CD4-positive, alpha-beta T cell (primary cell): ENCODE measurements around the gene MAP3K20. TPM values are rescaled to one million over a fixed set of nuclear protein-coding genes. Genes with fewer than 3 reads are reported as not detected.

Source experiments
- ATAC-seq: fragments of 200-7000 bp; cut with Tn5 transposase; one replicate; pipeline ENCODE4 v1.10.0; 2022; ENCODE audit warnings: mild to moderate bottlenecking; ENCODE audit not compliant: poor library complexity
- CTCF ChIA-PET: fragments of 350-600 bp; sonication (Branson Sonifier 250); formaldehyde crosslinking; loops from one replicate; lab custom pipeline; 2021; ENCODE audit warnings: antibody characterized with exemption, inconsistent platforms; lab: Charles Lee
- POLR2A ChIA-PET: fragments of 350-600 bp; sonication (Branson Sonifier 250); formaldehyde crosslinking; loops from one replicate; lab custom pipeline; 2021; ENCODE audit warnings: antibody characterized with exemption, inconsistent platforms; lab: Charles Lee
- DNase-seq, 14 experiments: peaks; one replicate each; pipeline ENCODE4 v3.0.0-alpha.2; 2013 to 2020; ENCODE audit warnings: mixed read lengths in 2 of 14
- H3K27ac ChIP-seq, 2 donors: one replicate each; pipeline versions ENCODE4 v1.5.1 to v1.7.0; 2013; ENCODE audit warnings: low read length in 2 of 2, low read depth in 1 of 2, mild to moderate bottlenecking in 1 of 2
- H3K27me3 ChIP-seq, 2 experiments: 1 replicate in 1 of 2; 2 replicates in 1 of 2; pipeline versions ENCODE4 v1.6.1 to v1.7.0; 2013; ENCODE audit warnings: low read length in 2 of 2, control low read depth in 1 of 2, mild to moderate bottlenecking in 1 of 2, moderate library complexity in 1 of 2; ENCODE audit not compliant: insufficient read depth in 2 of 2, control insufficient read depth in 1 of 2
- H3K36me3 ChIP-seq: one replicate; pipeline ENCODE4 v1.6.1; 2013; ENCODE audit warnings: low read length, control low read depth; ENCODE audit not compliant: insufficient read depth
- H3K4me1 ChIP-seq: one replicate; pipeline ENCODE4 v1.6.1; 2013; ENCODE audit warnings: low read length, control low read depth; ENCODE audit not compliant: insufficient read depth
- H3K4me3 ChIP-seq: one replicate; pipeline ENCODE4 v1.5.1; 2013; ENCODE audit warnings: mild to moderate bottlenecking, low read length, moderate library complexity
- H3K9me3 ChIP-seq, 2 experiments: 1 replicate in 1 of 2; 2 replicates in 1 of 2; pipeline versions ENCODE4 v1.6.1 to v1.7.0; 2013; ENCODE audit warnings: low read length in 2 of 2, mild to moderate bottlenecking in 2 of 2, control low read depth in 1 of 2, moderate library complexity in 1 of 2; ENCODE audit not compliant: control insufficient read depth in 1 of 2, insufficient read depth in 1 of 2
- H3K27ac Mint-ChIP-seq: one replicate; pipeline ENCODE4 v1.8.0; 2020; ENCODE audit warnings: mixed read lengths
- H3K27me3 Mint-ChIP-seq: one replicate; pipeline ENCODE4 v1.8.0; 2021; ENCODE audit warnings: mixed read lengths
- H3K36me3 Mint-ChIP-seq: one replicate; pipeline ENCODE4 v1.8.0; 2021; ENCODE audit warnings: low read depth, mixed read lengths
- H3K4me1 Mint-ChIP-seq: one replicate; pipeline ENCODE4 v1.8.0; 2021; ENCODE audit warnings: low read depth, mixed read lengths
- H3K4me3 Mint-ChIP-seq: one replicate; pipeline ENCODE4 v1.8.0; 2020; ENCODE audit warnings: mild to moderate bottlenecking, mixed read lengths
- H3K9me3 Mint-ChIP-seq: one replicate; pipeline ENCODE4 v1.8.0; 2020; ENCODE audit warnings: mixed read lengths
- intact Hi-C, 2 experiments: fragments of 100-400 bp; cut with DNase I in 1 of 2; cut with micrococcal nuclease in 1 of 2; formaldehyde crosslinking; loops; one replicate each; pipeline versions ENCODE4 v1.15.1 to v1.9.0; 2023 to 2025; cut with DNase I, micrococcal nuclease
- total RNA-seq, 174 experiments: library from RNA in 2 of 174; stranded (reverse) in 2 of 174; gene quantifications; one replicate each; pipeline ENCODE4 v1.2.3 and lab custom pipeline; 2021 to 2026
- TF ChIP-seq, protein P1 (sequence below): fragments of 200-600 bp; IDR thresholded peaks from one replicate; pipeline ENCODE4 v1.8.0; 2022; ENCODE audit warnings: antibody characterized with exemption, mild to moderate bottlenecking

Gene MAP3K20
- total RNA-seq, 2 experiments from 2014 or later, result 0.36 to 0.39 TPM

DNA sequence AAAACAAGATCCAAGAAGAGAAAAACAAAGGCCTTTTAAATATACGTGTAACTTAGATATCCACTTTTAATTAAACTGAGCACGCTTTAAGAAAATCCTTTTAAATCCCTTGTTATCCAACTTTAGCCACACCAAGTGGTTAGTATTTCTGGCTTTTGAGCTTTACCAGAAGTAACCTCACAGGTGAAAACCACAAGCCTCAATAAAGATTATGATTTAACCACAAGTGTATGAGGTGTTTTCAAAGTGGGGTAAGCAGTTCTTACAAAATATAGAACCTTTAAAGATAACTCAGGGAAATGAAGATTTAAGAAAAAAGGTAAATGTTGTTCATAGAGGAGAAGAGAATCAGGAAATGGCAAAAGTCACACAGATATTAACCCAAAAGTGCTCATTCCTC lies 220.6 kb downstream of the MAP3K20 start:
- peaks cover 13% of the 10 kb centered on the region for H3K9me3 Mint-ChIP-seq
- H3K27me3 Mint-ChIP-seq, result no peaks in the 10 kb centered on the region
- no peak overlapping the region for H3K27ac Mint-ChIP-seq
- no peak overlapping the region for H3K4me3 ChIP-seq
- H3K9me3 ChIP-seq, result peaks cover 20 to 21% of the 10 kb centered on the region in 2 experiments
- H3K4me1 Mint-ChIP-seq, result no peaks in the 10 kb centered on the region
- H3K36me3 ChIP-seq, result no peaks in the 10 kb centered on the region
- TF ChIP-seq, protein P1, sequence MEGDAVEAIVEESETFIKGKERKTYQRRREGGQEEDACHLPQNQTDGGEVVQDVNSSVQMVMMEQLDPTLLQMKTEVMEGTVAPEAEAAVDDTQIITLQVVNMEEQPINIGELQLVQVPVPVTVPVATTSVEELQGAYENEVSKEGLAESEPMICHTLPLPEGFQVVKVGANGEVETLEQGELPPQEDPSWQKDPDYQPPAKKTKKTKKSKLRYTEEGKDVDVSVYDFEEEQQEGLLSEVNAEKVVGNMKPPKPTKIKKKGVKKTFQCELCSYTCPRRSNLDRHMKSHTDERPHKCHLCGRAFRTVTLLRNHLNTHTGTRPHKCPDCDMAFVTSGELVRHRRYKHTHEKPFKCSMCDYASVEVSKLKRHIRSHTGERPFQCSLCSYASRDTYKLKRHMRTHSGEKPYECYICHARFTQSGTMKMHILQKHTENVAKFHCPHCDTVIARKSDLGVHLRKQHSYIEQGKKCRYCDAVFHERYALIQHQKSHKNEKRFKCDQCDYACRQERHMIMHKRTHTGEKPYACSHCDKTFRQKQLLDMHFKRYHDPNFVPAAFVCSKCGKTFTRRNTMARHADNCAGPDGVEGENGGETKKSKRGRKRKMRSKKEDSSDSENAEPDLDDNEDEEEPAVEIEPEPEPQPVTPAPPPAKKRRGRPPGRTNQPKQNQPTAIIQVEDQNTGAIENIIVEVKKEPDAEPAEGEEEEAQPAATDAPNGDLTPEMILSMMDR, result no peak
- no peaks in the 10 kb centered on the region for H3K36me3 Mint-ChIP-seq
- H3K4me1 ChIP-seq, result no peaks in the 10 kb centered on the region
- ATAC-seq (no peak), DNase-seq (no peak)
- no peak overlapping the region for H3K4me3 Mint-ChIP-seq
- intact Hi-C loops, result no loop called here
- no peaks in the 10 kb centered on the region for H3K27me3 ChIP-seq
- ChIA-PET CTCF (no interaction called here), POLR2A (no interaction called here)
- no peak overlapping the region for H3K27ac ChIP-seq

DNA sequence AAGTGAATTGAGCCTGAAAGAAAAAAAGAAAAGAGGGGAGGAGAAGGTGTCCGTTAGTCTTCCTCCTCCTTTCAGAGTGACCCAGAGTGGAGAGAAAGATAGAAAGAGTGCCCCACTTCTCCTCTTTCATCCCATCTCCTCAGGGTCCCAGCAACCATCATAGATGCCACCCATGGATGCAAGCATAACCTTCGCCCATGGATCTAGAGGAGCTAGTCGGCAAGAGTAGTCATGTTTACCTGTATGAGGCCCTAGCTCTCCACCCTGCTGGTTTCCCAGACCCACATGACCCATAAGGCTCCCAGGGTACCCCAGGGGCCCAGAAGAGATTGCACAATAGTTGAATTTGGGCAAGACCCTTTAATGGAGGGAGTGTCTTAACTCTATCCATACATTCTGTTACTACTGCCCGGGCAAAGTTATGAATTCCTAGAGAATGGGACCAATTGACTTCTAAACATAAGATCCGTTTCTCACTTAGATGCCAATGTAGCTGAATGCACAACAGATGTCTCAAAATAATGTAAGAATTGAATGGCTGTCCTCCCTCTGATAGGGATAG lies 223.0 kb downstream of the MAP3K20 start:
- Histone ChIP-seq H3K36me3 (no peaks in the 10 kb centered on the region), H3K27me3 (no peaks in the 10 kb centered on the region), H3K9me3 (peaks cover 20 to 21% of the 10 kb centered on the region in 2 experiments), H3K27ac (no peak overlapping the region), H3K4me3 (no peak overlapping the region), H3K4me1 (no peaks in the 10 kb centered on the region)
- Mint-ChIP-seq H3K27ac (no peak overlapping the region), H3K9me3 (peaks cover 11% of the 10 kb centered on the region), H3K36me3 (no peaks in the 10 kb centered on the region), H3K4me3 (no peak overlapping the region), H3K4me1 (no peaks in the 10 kb centered on the region), H3K27me3 (no peaks in the 10 kb centered on the region)
- POLR2A ChIA-PET, result no interaction called here
- CTCF ChIA-PET, result no interaction called here
- intact Hi-C loops, result no loop called here
- DNase-seq (no peak), ATAC-seq (no peak)
- TF ChIP-seq, protein P1, result no peak

DNA sequence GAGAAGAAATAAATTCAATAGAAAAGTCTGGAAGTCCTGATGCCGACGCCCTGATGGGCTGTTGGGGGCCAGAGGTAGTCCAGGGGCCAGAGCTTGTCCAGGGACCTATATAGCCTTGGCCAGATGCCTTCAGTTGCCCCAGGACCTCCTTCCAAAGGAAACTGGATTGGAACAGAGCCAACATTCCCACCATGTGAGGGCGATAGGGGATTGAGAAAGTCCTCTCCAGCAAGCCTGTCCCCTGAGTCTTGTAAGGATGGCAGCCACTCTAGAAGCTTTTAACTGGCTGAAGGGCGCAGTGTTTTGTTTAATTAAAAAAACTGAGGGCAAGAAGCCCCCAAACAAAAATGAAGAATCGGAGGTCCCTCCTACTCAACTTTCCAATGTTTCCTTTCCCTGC lies 224.1 kb downstream of the MAP3K20 start:
- ATAC-seq (no peak), DNase-seq (no peak)
- H3K27ac ChIP-seq, result no peak overlapping the region
- Mint-ChIP-seq H3K27ac (no peak overlapping the region), H3K9me3 (peaks cover 11% of the 10 kb centered on the region), H3K4me1 (no peaks in the 10 kb centered on the region), H3K27me3 (no peaks in the 10 kb centered on the region), H3K36me3 (no peaks in the 10 kb centered on the region), H3K4me3 (no peak overlapping the region)
- no peak overlapping the region for H3K4me3 ChIP-seq
- CTCF ChIA-PET, result no interaction called here
- intact Hi-C loops, result no loop called here
- POLR2A ChIA-PET, result no interaction called here
- TF ChIP-seq, protein P1, result no peak
- H3K4me1 ChIP-seq, result no peaks in the 10 kb centered on the region
- no peaks in the 10 kb centered on the region for H3K27me3 ChIP-seq
- peaks cover 20 to 21% of the 10 kb centered on the region in 2 experiments for H3K9me3 ChIP-seq
- no peaks in the 10 kb centered on the region for H3K36me3 ChIP-seq
